H1 (cell line): ENCODE results near the gene ANGPTL2. TPM values are rescaled to one million over a fixed set of nuclear protein-coding genes. Genes with fewer than 3 reads are reported as not detected.

ENCODE experiments used
- CTCF ChIA-PET: fragments of 300-600 bp; sonication (Branson Sonifier 250); formaldehyde crosslinking; loops from one replicate; lab custom pipeline; 2021; ENCODE audit not compliant: partially characterized antibody; lab: Charles Lee
- POLR2A ChIA-PET: fragments of 300-600 bp; sonication (Branson Sonifier 250); formaldehyde crosslinking; loops from one replicate; lab custom pipeline; 2021; ENCODE audit warnings: inconsistent platforms; ENCODE audit not compliant: partially characterized antibody; lab: Charles Lee
- DNase-seq, 2 experiments: peaks; one replicate each; pipeline versions ENCODE4 v3.0.0 to v3.0.0-alpha.2; 2010 to 2022; ENCODE audit warnings: low spot score in 2 of 2, low read depth in 1 of 2, mixed read lengths in 1 of 2
- FAIRE-seq: peaks from 2 replicates; lab custom pipeline; 2011; peaks lifted over from hg19 to GRCh38; lab: Jason Lieb, UNC
- H2AFZ ChIP-seq: 2 replicates; pipeline ENCODE4 v1.8.1; 2012; ENCODE audit warnings: low read length, inconsistent platforms
- H2AK5ac ChIP-seq: 2 replicates; pipeline ENCODE4 v1.6.1; 2013; ENCODE audit warnings: low read depth, low read length
- H2BK120ac ChIP-seq: replicated peaks from 2 replicates; pipeline ENCODE3; 2013; ENCODE audit warnings: low read depth, low read length, inconsistent platforms
- H2BK12ac ChIP-seq: 2 replicates; pipeline ENCODE4 v1.6.1; 2013; ENCODE audit warnings: low read depth, low read length
- H2BK15ac ChIP-seq: 2 replicates; pipeline ENCODE4 v1.6.1; 2013; ENCODE audit warnings: low read length
- H2BK20ac ChIP-seq: 2 replicates; pipeline ENCODE4 v1.6.1; 2013; ENCODE audit warnings: low read length
- H2BK5ac ChIP-seq: 2 replicates; pipeline ENCODE4 v1.6.1; 2013; ENCODE audit warnings: low read depth, low read length
- H3K14ac ChIP-seq: 2 replicates; pipeline ENCODE4 v1.6.1; 2013; ENCODE audit warnings: inconsistent platforms; ENCODE audit not compliant: insufficient read length
- H3K18ac ChIP-seq: 2 replicates; pipeline ENCODE4 v1.6.1; 2013; ENCODE audit warnings: low read length; ENCODE audit errors: extremely low read depth
- H3K23ac ChIP-seq: 2 replicates; pipeline ENCODE4 v1.6.1; 2013; ENCODE audit warnings: inconsistent platforms; ENCODE audit not compliant: insufficient read length
- H3K23me2 ChIP-seq: 2 replicates; pipeline ENCODE4 v1.6.1; 2013; ENCODE audit warnings: low read depth, low read length
- H3K27ac ChIP-seq: 2 replicates; pipeline ENCODE4 v1.6.1; 2011; ENCODE audit warnings: low read depth, low read length, inconsistent platforms
- H3K27me3 ChIP-seq, 4 experiments: replicated peaks in 1 of 4; 1 replicate in 1 of 4; 2 replicates in 3 of 4; pipeline versions ENCODE4 v1.6.1 to v1.8.1; 2011 to 2013; ENCODE audit warnings: low read length in 3 of 4, mild to moderate bottlenecking in 3 of 4, inconsistent platforms in 2 of 4, mixed read lengths in 2 of 4, moderate library complexity in 1 of 4; ENCODE audit not compliant: control insufficient read depth in 3 of 4, insufficient read depth in 3 of 4; ENCODE audit errors: extremely low read depth in 1 of 4
- H3K36me3 ChIP-seq, 4 experiments: 2 replicates each; pipeline versions ENCODE4 v1.6.1 to v1.8.1; 2011 to 2013; ENCODE audit warnings: mild to moderate bottlenecking in 4 of 4, low read length in 3 of 4, moderate library complexity in 2 of 4, control low read depth in 1 of 4, inconsistent platforms in 1 of 4; ENCODE audit not compliant: insufficient read depth in 4 of 4, control insufficient read depth in 2 of 4
- H3K4ac ChIP-seq: replicated peaks from 2 replicates; pipeline ENCODE3; 2013; ENCODE audit warnings: low read length, low read depth, mixed read lengths, inconsistent platforms; ENCODE audit not compliant: insufficient read length
- H3K4me1 ChIP-seq, 4 experiments: replicated peaks in 1 of 4; 1 replicate in 1 of 4; 2 replicates in 3 of 4; pipeline versions ENCODE4 v1.6.1 to v1.8.1; 2011 to 2013; ENCODE audit warnings: low read length in 3 of 4, inconsistent platforms in 2 of 4, mixed read lengths in 1 of 4; ENCODE audit not compliant: insufficient read depth in 4 of 4, control insufficient read depth in 3 of 4
- H3K4me2 ChIP-seq, 2 experiments: 2 replicates each; pipeline versions ENCODE4 v1.6.1 to v1.8.1; 2011 to 2013; ENCODE audit warnings: low read depth in 2 of 2, low read length in 2 of 2, control low read depth in 1 of 2, inconsistent platforms in 1 of 2, mild to moderate bottlenecking in 1 of 2; ENCODE audit not compliant: insufficient read depth in 1 of 2
- H3K4me3 ChIP-seq, 4 experiments: fragments of 200-600, 300-600 bp in 1 of 4; sonication (generic), shearing (Covaris generic), sonication (Bioruptor Twin) in 1 of 4; 2 replicates each; pipeline versions ENCODE4 v1.5.1 to v1.8.1; 2011 to 2016; ENCODE audit warnings: low read length in 4 of 4, low read depth in 3 of 4, control low read depth in 2 of 4, inconsistent platforms in 2 of 4, mild to moderate bottlenecking in 2 of 4, mixed read lengths in 1 of 4, moderate library complexity in 1 of 4; ENCODE audit not compliant: insufficient read depth in 2 of 4; ENCODE audit errors: extremely low read depth in 1 of 4
- H3K56ac ChIP-seq: replicated peaks from 2 replicates; pipeline ENCODE3; 2013; ENCODE audit warnings: low read depth, mild to moderate bottlenecking, mixed read lengths, low read length, inconsistent platforms; ENCODE audit not compliant: insufficient read length
- H3K79me1 ChIP-seq: 2 replicates; pipeline ENCODE4 v1.6.1; 2013; ENCODE audit warnings: low read depth, low read length, control low read depth
- H3K79me2 ChIP-seq, 2 experiments: 2 replicates each; pipeline versions ENCODE4 v1.6.1 to v1.8.1; 2012 to 2013; ENCODE audit warnings: low read length in 2 of 2, mild to moderate bottlenecking in 2 of 2, inconsistent platforms in 1 of 2; ENCODE audit not compliant: insufficient read depth in 2 of 2, control insufficient read depth in 1 of 2
- H3K9ac ChIP-seq, 4 experiments: replicated peaks in 1 of 4; 1 replicate in 1 of 4; 2 replicates in 3 of 4; pipeline versions ENCODE4 v1.6.1 to v1.8.1; 2011 to 2013; ENCODE audit warnings: low read depth in 3 of 4, low read length in 3 of 4, control low read depth in 2 of 4, mild to moderate bottlenecking in 2 of 4, moderate library complexity in 2 of 4, inconsistent platforms in 1 of 4; ENCODE audit errors: extremely low read depth in 1 of 4
- H3K9me3 ChIP-seq, 2 experiments: 2 replicates each; pipeline versions ENCODE4 v1.6.1 to v1.8.1; 2012 to 2013; ENCODE audit warnings: mild to moderate bottlenecking in 2 of 2, moderate library complexity in 2 of 2, control low read depth in 1 of 2, inconsistent platforms in 1 of 2, low read depth in 1 of 2, low read length in 1 of 2, mixed read lengths in 1 of 2; ENCODE audit not compliant: insufficient read depth in 2 of 2
- H4K20me1 ChIP-seq, 2 experiments: replicated peaks in 1 of 2; 2 replicates each; pipeline versions ENCODE3 to v1.8.1; 2011 to 2013; ENCODE audit warnings: inconsistent platforms in 2 of 2, low read length in 2 of 2, mild to moderate bottlenecking in 1 of 2; ENCODE audit not compliant: insufficient read depth in 2 of 2, control insufficient read depth in 1 of 2
- H4K5ac ChIP-seq: 2 replicates; pipeline ENCODE4 v1.6.1; 2013; ENCODE audit warnings: low read length, low read depth, mixed read lengths, inconsistent platforms; ENCODE audit not compliant: insufficient read length
- H4K8ac ChIP-seq: 2 replicates; pipeline ENCODE4 v1.8.0; 2013; ENCODE audit warnings: mild to moderate bottlenecking, moderate library complexity, low read length, inconsistent platforms; ENCODE audit not compliant: insufficient read depth; ENCODE audit errors: extremely low read depth
- H4K91ac ChIP-seq: replicated peaks from 2 replicates; pipeline ENCODE3; 2013; ENCODE audit warnings: low read length, mixed read lengths, inconsistent platforms; ENCODE audit not compliant: insufficient read length
- ATF3 ChIP-seq: IDR thresholded peaks from 2 replicates; pipeline ENCODE4 v1.6.1; 2011; ENCODE audit warnings: low read depth, mild to moderate bottlenecking, low read length; ENCODE audit not compliant: insufficient read depth
- BCL11A ChIP-seq, 2 experiments: IDR thresholded peaks; one replicate each; pipeline ENCODE4 v1.6.1; 2011; ENCODE audit warnings: low read depth in 2 of 2, low read length in 2 of 2, mild to moderate bottlenecking in 2 of 2
- BRCA1 ChIP-seq: IDR thresholded peaks from 2 replicates; pipeline ENCODE4 v1.6.1; 2012; ENCODE audit warnings: low read depth, low read length, improper control_type of control experiment
- CEBPB ChIP-seq: IDR thresholded peaks from 2 replicates; pipeline ENCODE4 v1.6.1; 2012; ENCODE audit warnings: low read depth, low read length
- FOSL1 ChIP-seq: IDR thresholded peaks from 2 replicates; pipeline ENCODE4 v1.6.1; 2011; ENCODE audit warnings: mild to moderate bottlenecking, low read depth, low read length, moderate library complexity; ENCODE audit not compliant: insufficient read depth
- GABPA ChIP-seq: IDR thresholded peaks from 2 replicates; pipeline ENCODE4 v1.6.1; 2011; ENCODE audit warnings: mild to moderate bottlenecking, low read length, moderate library complexity, borderline replicate concordance; ENCODE audit not compliant: insufficient read depth
- KDM4A ChIP-seq: IDR thresholded peaks from one replicate; pipeline ENCODE4 v1.7.1; 2012; ENCODE audit warnings: low read depth, mild to moderate bottlenecking, moderate library complexity, low read length, inconsistent platforms; ENCODE audit not compliant: severe bottlenecking
- KDM5A ChIP-seq: fragments of 200-600 bp; IDR thresholded peaks from 2 replicates; pipeline ENCODE4 v1.7.1; 2012; ENCODE audit warnings: mild to moderate bottlenecking, low read length, inconsistent platforms, mixed read lengths
- TBP ChIP-seq: IDR thresholded peaks from 2 replicates; pipeline ENCODE4 v1.6.1; 2011; ENCODE audit warnings: low read depth, low read length, improper control_type of control experiment
- TEAD4 ChIP-seq: IDR thresholded peaks from 2 replicates; pipeline ENCODE4 v1.6.1; 2012; ENCODE audit warnings: low read depth, low read length, inconsistent platforms, mixed read lengths
- YY1 ChIP-seq: IDR thresholded peaks from 2 replicates; pipeline ENCODE4 v1.6.1; 2011; ENCODE audit warnings: low read depth, mild to moderate bottlenecking, low read length
- WGBS, 2 experiments: shearing (Covaris generic) in 1 of 2; methylation state at CpG; one replicate each; pipeline versions ENCODE4 v1.1.6 to v1.1.7; 2013 to 2015; ENCODE audit warnings: low lambda C conversion rate in 2 of 2, mixed read lengths in 2 of 2, inconsistent platforms in 1 of 2, low coverage in 1 of 2, missing lambda C conversion rate in 1 of 2; ENCODE audit not compliant: insufficient replicate concordance in 2 of 2, insufficient coverage in 1 of 2, insufficient read length in 1 of 2; ENCODE audit errors: extremely low coverage in 1 of 2, missing lambda C conversion rate in 1 of 2; 5-methylcytosine and 5-hydroxymethylcytosine counted together
- polyA plus RNA-seq, 7 experiments: library from polyadenylated mRNA; depleted of rRNA in 3 of 7; stranded (reverse) in 5 of 7; unstranded in 2 of 7; fragments of >200 nt in 5 of 7; fragments of 200-250 nt in 2 of 7; gene quantifications; 1 replicate in 5 of 7; 2 replicates in 1 of 7; 4 replicates in 1 of 7; pipeline versions ENCODE4 v1.2.1 to v1.2.3, GENCODE V29; 2011 to 2013; ENCODE audit warnings: missing spikeins in 2 of 7, mixed read lengths in 2 of 7
- total RNA-seq: library from RNA; stranded (reverse); fragmentation: NEBNext Ultra II Directional; extraction: Animal tissue kit (Norgen Biotek cat#: 25700); gene quantifications from 2 replicates; pipeline ENCODE4 v1.2.1, GENCODE V29; 2021
- TF ChIP-seq, protein P1 (sequence below): IDR thresholded peaks from 2 replicates; pipeline ENCODE4 v1.6.1; 2012; ENCODE audit warnings: inconsistent platforms

The ANGPTL2 gene
- total and polyA plus RNA-seq, 2 of the 8 experiments (the other 6 are each of a cell fraction or from before 2014, with no cell fraction given): 9.0 to 10.6 TPM

- no peak overlapping the region for H3K4me3 ChIP-seq
- H3K14ac ChIP-seq: no peak overlapping the region
- no peak overlapping the region for H2BK15ac ChIP-seq
- no peak for DNase-seq
- H3K23me2 ChIP-seq: no peaks in the 10 kb centered on the region
- no peak overlapping the region for H3K23ac ChIP-seq
- H3K9me3 ChIP-seq: no peaks in the 10 kb centered on the region
- H3K79me1 ChIP-seq: 0 out of 2 replicates have a peak, but pooled peaks cover 2% of the 10 kb centered on the region
- no peaks in the 10 kb centered on the region for H4K20me1 ChIP-seq
- H2BK20ac ChIP-seq: no peak overlapping the region
- H3K56ac ChIP-seq: no peak overlapping the region
- WGBS, 2 experiments: 91% methylated on average over 8 of the region's 8 CpGs; no CpG with 5 or more reads in 1 of the 2 experiments
- POLR2A ChIA-PET: no interaction called here
- no peak for FAIRE-seq
- no peak overlapping the region for H3K18ac ChIP-seq
- no peak overlapping the region for H2AFZ ChIP-seq
- CTCF ChIA-PET: interaction anchor here (0.9 to 1.4 kb wide), 4 partner anchors 9 to 117 kb away, joined by 3 to 4 read pairs (median 4); no protein-coding TSS in a partner anchor
- no peak overlapping the region for H2AK5ac ChIP-seq
- no peak overlapping the region for H4K91ac ChIP-seq
- H4K8ac ChIP-seq: no peak overlapping the region
- H3K4ac ChIP-seq: no peak overlapping the region
- H2BK12ac ChIP-seq: no peak overlapping the region
- no peak overlapping the region for H4K5ac ChIP-seq
- no peaks in the 10 kb centered on the region for H3K79me2 ChIP-seq
- no peak overlapping the region for H3K27ac ChIP-seq
- H2BK120ac ChIP-seq: no peak overlapping the region
- H2BK5ac ChIP-seq: no peak overlapping the region
- H3K4me2 ChIP-seq: no peak overlapping the region
- no peaks in the 10 kb centered on the region for H3K36me3 ChIP-seq
- no peak overlapping the region for H3K9ac ChIP-seq
- H3K4me1 ChIP-seq: peaks cover 14 to 26% (median 19%) of the 10 kb centered on the region in 4 experiments
- H3K27me3 ChIP-seq: no peaks in the 10 kb centered on the region; a peak in 1 of 7 replicates
- TF ChIP-seq KDM5A (no peak), BRCA1 (no peak), FOSL1 (no peak), ATF3 (no peak), CEBPB (no peak), BCL11A (IDR thresholded peaks at IDR 0.05; ENCODE audit: low read depth in 2 of 2, low read length in 2 of 2) (no peak), YY1 (no peak), TEAD4 (no peak), TBP (no peak), KDM4A (no peak), GABPA (no peak)
- TF ChIP-seq, protein P1, sequence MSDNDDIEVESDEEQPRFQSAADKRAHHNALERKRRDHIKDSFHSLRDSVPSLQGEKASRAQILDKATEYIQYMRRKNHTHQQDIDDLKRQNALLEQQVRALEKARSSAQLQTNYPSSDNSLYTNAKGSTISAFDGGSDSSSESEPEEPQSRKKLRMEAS: no peak
Observed at GRCh38 chr9:127079446-127080140, 42.8 kb downstream of the ANGPTL2 start.
